OCI-LY1 (cell line): ENCODE results near the gene RALGPS1.

Experiments
- H2AFZ ChIP-seq: fragments of 200-600 bp; sonication (generic), shearing (Covaris generic); 2 replicates; pipeline ENCODE4 v1.6.0; 2014; ENCODE audit warnings: antibody characterized with exemption, mild to moderate bottlenecking, low read length
- H3F3A ChIP-seq: fragments of 200-600 bp; sonication (generic), shearing (Covaris generic); 2 replicates; pipeline ENCODE4 v1.6.0; 2014; ENCODE audit warnings: mild to moderate bottlenecking, antibody characterized with exemption, low read length, moderate library complexity; ENCODE audit not compliant: insufficient read depth
- H3K27ac ChIP-seq: fragments of 200-600 bp; sonication (generic); 2 replicates; pipeline ENCODE4 v1.5.1; 2014; ENCODE audit warnings: low read length, mixed run types, mild to moderate bottlenecking, low read depth; ENCODE audit not compliant: poor library complexity, severe bottlenecking
- H3K27me3 ChIP-seq: fragments of 200-600 bp; sonication (generic); 2 replicates; pipeline ENCODE4 v1.6.0; 2014; ENCODE audit warnings: antibody characterized with exemption, mild to moderate bottlenecking, low read length, moderate library complexity; ENCODE audit not compliant: insufficient read depth
- H3K36me3 ChIP-seq: fragments of 200-600 bp; sonication (generic); 2 replicates; pipeline ENCODE4 v1.6.1; 2014; ENCODE audit warnings: mild to moderate bottlenecking, antibody characterized with exemption, low read length, moderate library complexity, mixed read lengths; ENCODE audit not compliant: insufficient read depth
- H3K4me1 ChIP-seq: fragments of 200-600 bp; sonication (generic); 2 replicates; pipeline ENCODE4 v1.5.1; 2014; ENCODE audit warnings: mild to moderate bottlenecking, low read length, moderate library complexity; ENCODE audit not compliant: insufficient read depth, severe bottlenecking
- H3K4me2 ChIP-seq: fragments of 200-600 bp; sonication (generic), shearing (Covaris generic); 2 replicates; pipeline ENCODE4 v1.6.1; 2014; ENCODE audit warnings: low read length
- H3K4me3 ChIP-seq: fragments of 200-600 bp; sonication (generic); 2 replicates; pipeline ENCODE4 v1.5.1; 2014; ENCODE audit warnings: low read length, low read depth, mild to moderate bottlenecking, mixed read lengths; ENCODE audit not compliant: poor library complexity, severe bottlenecking
- H3K79me2 ChIP-seq: fragments of 200-600 bp; shearing (Covaris generic); 2 replicates; pipeline ENCODE4 v1.6.1; 2016; ENCODE audit warnings: mixed run types, low read length, mixed read lengths; ENCODE audit not compliant: insufficient read depth
- H3K9ac ChIP-seq: fragments of 200-600 bp; sonication (generic), shearing (Covaris generic); 2 replicates; pipeline ENCODE4 v1.6.1; 2014; ENCODE audit warnings: mild to moderate bottlenecking, low read length, mixed read lengths
- H3K9me2 ChIP-seq: fragments of 200-600 bp; sonication (generic), shearing (Covaris generic); 2 replicates; pipeline ENCODE4 v1.6.1; 2014; ENCODE audit warnings: low read depth, mild to moderate bottlenecking, low read length, mixed read lengths
- H3K9me3 ChIP-seq: fragments of 200-600 bp; shearing (Covaris generic); 2 replicates; pipeline ENCODE4 v1.6.1; 2014; ENCODE audit warnings: low read length, mixed read lengths
- H4K20me1 ChIP-seq: fragments of 200-600 bp; sonication (generic), shearing (Covaris generic); 2 replicates; pipeline ENCODE4 v1.6.0; 2016; ENCODE audit warnings: mild to moderate bottlenecking, low read length; ENCODE audit not compliant: insufficient read depth
- CTCF ChIP-seq: fragments of 200-600 bp; sonication (generic), shearing (Covaris generic); IDR thresholded peaks from 2 replicates; pipeline ENCODE4 v1.5.1; 2017; ENCODE audit warnings: mild to moderate bottlenecking, antibody characterized with exemption, low read length, moderate library complexity, mixed read lengths
- EZH2 ChIP-seq: fragments of 200-600 bp; sonication (generic), shearing (Covaris generic); IDR thresholded peaks from 2 replicates; pipeline ENCODE4 v1.8.0; 2017; ENCODE audit warnings: borderline replicate concordance, mixed run types, mild to moderate bottlenecking, antibody characterized with exemption, low read length, moderate library complexity, mixed read lengths

The RALGPS1 gene

GRCh38 chr9:126991183-126991582, 76.6 kb downstream of the RALGPS1 start:
- Histone ChIP-seq H3K9me2 (no peaks in the 10 kb centered on the region), H4K20me1 (no peaks in the 10 kb centered on the region), H3F3A (no peaks in the 10 kb centered on the region), H3K4me3 (no peak overlapping the region), H2AFZ (no peak overlapping the region), H3K4me1 (no peaks in the 10 kb centered on the region), H3K36me3 (no peaks in the 10 kb centered on the region), H3K27me3 (no peaks in the 10 kb centered on the region), H3K9ac (no peak overlapping the region), H3K79me2 (no peaks in the 10 kb centered on the region), H3K27ac (no peak overlapping the region), H3K4me2 (no peak overlapping the region), H3K9me3 (no peaks in the 10 kb centered on the region)
- TF ChIP-seq EZH2 = no peak
- TF ChIP-seq CTCF = no peak

DNA sequence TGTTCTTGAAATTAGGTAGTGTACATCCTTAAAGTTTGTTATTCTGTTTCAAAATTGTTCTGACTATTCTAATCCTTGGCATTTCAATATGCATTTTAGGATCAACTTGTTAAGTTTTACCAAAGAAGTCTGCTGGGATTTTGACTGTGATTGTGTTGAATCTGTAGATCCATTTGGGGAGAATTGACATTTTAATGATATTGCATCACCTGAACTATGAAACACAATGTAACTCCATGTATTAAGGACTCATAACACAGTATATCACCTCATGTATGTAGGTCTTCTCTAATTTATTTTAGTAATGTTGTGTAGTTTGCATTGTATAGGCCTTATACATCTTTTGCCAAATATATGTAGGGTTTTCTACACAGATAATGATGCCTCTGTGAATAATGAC, 77.8 kb downstream of the RALGPS1 start:
- H3K4me2 ChIP-seq = no peak overlapping the region
- H4K20me1 ChIP-seq = no peaks in the 10 kb centered on the region
- H2AFZ ChIP-seq = no peak overlapping the region
- no peak overlapping the region for H3K9ac ChIP-seq
- TF ChIP-seq EZH2 (no peak), CTCF (no peak)
- H3K27ac ChIP-seq = no peak overlapping the region
- no peaks in the 10 kb centered on the region for H3K9me2 ChIP-seq
- H3K4me3 ChIP-seq = no peak overlapping the region
- no peaks in the 10 kb centered on the region for H3K27me3 ChIP-seq
- no peaks in the 10 kb centered on the region for H3K79me2 ChIP-seq
- H3K36me3 ChIP-seq = no peaks in the 10 kb centered on the region
- no peaks in the 10 kb centered on the region for H3K9me3 ChIP-seq
- no peaks in the 10 kb centered on the region for H3K4me1 ChIP-seq
- H3F3A ChIP-seq = no peaks in the 10 kb centered on the region

DNA sequence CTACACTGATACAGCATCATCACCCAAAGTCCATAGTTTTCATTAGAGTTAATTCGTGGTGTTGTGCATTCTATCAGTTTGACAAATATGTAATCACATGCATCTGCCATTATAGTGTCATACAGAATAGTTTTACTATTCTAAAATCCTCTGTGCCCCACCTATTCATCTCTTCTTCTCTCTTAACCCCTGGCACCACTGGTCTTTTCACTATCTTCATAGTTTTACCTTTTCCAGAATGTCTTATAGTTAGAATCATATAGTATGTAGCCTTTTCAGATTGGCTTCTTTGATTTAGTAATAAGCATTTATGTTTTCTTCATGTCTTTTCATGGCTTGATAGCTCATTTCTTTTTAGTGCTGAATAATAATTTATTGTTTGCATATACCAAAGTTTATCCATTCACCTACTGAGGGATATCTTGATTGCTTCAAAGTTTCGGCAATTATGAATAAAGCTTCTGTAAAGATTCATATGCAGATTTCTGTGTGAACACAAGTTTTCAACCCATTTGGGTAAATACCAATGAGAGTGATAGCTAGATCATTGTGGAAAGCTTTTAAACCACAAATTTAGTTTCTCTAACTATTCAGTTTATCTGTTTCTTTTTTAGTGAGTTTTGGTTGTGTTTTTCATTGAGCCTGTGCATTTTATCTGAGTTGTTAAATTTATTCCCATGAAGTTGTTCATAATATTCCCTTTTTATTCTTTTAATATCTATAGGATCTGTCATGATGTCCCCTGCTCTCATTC, 84.9 kb downstream of the RALGPS1 start:
- H3K9me2 ChIP-seq = no peaks in the 10 kb centered on the region
- H3K4me1 ChIP-seq = no peaks in the 10 kb centered on the region
- no peak overlapping the region for H3K4me2 ChIP-seq
- no peak overlapping the region for H3K27ac ChIP-seq
- H3K4me3 ChIP-seq = no peak overlapping the region
- H3K9ac ChIP-seq = no peak overlapping the region
- H3K27me3 ChIP-seq = no peaks in the 10 kb centered on the region
- no peaks in the 10 kb centered on the region for H3K36me3 ChIP-seq
- H3K79me2 ChIP-seq = no peaks in the 10 kb centered on the region
- H3K9me3 ChIP-seq = no peaks in the 10 kb centered on the region
- no peaks in the 10 kb centered on the region for H3F3A ChIP-seq
- no peak overlapping the region for H2AFZ ChIP-seq
- no peaks in the 10 kb centered on the region for H4K20me1 ChIP-seq
- TF ChIP-seq CTCF (no peak), EZH2 (no peak)
